Mononuclear cell (primary cell): ENCODE results near the gene CSTF1. TPM values are rescaled to one million over a fixed set of nuclear protein-coding genes. Genes with fewer than 3 reads are reported as not detected.
"Not testable (repeated sequence)": the region's sequence is repeated elsewhere in the genome, so short reads cannot be mapped to it uniquely, and the experiment has no call there.

ENCODE experiments used
- H3K27me3 ChIP-seq: 2 replicates; pipeline ENCODE4 v1.6.0; 2011; ENCODE audit warnings: low read length, control low read depth; ENCODE audit not compliant: insufficient read depth
- H3K4me1 ChIP-seq: 2 replicates; pipeline ENCODE4 v1.5.1; 2011; ENCODE audit warnings: mild to moderate bottlenecking, low read length, control low read depth; ENCODE audit not compliant: insufficient read depth
- H3K4me3 ChIP-seq: 2 replicates; pipeline ENCODE4 v1.5.1; 2011; ENCODE audit warnings: mild to moderate bottlenecking, low read length, moderate library complexity
- H3K9me3 ChIP-seq: 2 replicates; pipeline ENCODE4 v1.5.1; 2011; ENCODE audit warnings: low read depth, mild to moderate bottlenecking, control low read depth, low read length
- total RNA-seq: library from RNA; depleted of rRNA; stranded (reverse); fragments of >200 nt; gene quantifications from one replicate; pipeline ENCODE4 v1.2.3, GENCODE V29; 2012

The CSTF1 gene
- total RNA-seq, 1 donor, result 32.6 TPM

DNA sequence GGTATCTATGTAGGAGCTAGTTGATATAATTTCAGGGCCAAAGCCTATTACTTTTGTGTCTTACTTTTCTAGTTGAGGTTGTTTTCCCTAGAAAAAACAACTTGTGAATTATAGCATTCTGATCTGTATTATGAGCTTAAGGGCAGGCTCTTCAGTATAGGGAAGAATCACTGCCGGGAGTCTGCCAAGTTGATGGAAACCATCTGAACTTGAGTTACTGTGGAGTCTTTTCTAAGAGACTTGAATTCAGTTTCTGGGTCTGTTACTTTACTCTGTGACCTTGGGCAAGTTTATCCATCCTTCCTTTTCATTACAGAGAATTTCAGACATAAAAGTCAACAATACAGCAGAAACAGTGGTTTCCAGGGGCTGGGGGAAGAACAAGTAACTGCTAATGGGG lies 17.5 kb downstream of the CSTF1 start:
- Histone ChIP-seq H3K27me3 (no peaks in the 10 kb centered on the region), H3K4me3 (no peak overlapping the region), H3K9me3 (no peaks in the 10 kb centered on the region), H3K4me1 (peaks cover 51% of the 10 kb centered on the region)

DNA sequence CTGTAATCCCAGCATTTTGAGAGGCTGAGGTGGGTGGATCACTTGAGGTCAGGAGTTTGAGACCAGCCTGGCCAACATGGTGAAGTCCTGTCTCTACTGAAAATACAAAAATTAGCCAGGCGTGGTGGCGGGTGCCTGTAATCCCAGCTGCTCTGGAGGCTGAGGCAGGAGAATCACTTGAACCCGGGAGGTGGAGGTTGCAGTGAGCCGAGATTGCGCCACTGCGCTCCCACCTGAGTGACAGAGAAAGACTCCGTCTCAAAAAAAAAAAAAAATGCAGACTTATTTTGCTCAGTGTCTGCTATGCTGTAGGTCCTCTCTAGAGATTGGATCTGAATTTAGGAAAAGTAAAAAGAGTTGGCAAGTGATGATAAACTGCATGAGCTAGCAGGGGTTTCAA lies 18.8 kb downstream of the CSTF1 start:
- not testable (repeated sequence) for H3K27me3 ChIP-seq, H3K9me3 ChIP-seq, H3K4me3 ChIP-seq
- peaks cover 61% of the 10 kb centered on the region for H3K4me1 ChIP-seq

DNA sequence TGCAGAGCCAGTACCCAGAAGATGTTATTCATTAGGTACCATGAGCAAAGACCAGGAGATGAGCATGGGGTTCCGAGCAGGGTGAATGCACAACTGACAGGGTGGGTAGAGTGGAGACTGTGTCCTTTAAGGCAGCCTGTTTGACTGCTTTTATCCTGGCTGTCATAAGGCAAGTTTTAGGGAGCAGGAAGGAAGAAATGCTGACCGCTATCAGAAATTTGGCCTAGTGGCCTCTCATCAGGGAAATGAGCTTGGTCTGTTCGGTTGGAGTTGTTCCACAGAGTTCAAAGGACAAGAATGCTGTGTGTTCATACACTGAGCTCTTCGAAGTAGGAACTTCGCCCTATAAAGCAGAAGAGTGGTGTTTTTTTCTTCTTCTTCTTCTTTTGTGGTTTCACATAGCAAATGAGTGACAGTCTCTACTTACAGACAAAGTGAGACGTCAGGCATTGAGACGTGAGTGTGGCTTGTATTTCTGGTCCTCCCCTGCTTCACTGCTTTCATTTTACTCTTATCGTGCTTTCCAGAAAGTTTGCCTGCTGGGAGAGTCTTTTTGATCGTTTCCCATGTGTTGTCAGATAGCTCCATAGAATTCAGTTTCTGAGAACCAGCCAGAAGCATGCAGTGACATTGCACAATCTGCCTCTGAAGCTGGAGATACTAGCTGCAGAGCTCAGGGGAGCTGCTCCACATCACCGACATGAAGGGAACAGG lies 19.5 kb downstream of the CSTF1 start, which contains the start of gene CASS4:
TSS of gene CASS4 (plus strand) at position 502 of the 714 bp plus-strand sequence. CDS start at position 701, 199 bp downstream.
- Histone ChIP-seq H3K27me3 (no peaks in the 10 kb centered on the region), H3K4me1 (peaks cover 63% of the 10 kb centered on the region), H3K4me3 (peak within 1 kb of the TSS; percentile 47), H3K9me3 (no peaks in the 10 kb centered on the region)

DNA sequence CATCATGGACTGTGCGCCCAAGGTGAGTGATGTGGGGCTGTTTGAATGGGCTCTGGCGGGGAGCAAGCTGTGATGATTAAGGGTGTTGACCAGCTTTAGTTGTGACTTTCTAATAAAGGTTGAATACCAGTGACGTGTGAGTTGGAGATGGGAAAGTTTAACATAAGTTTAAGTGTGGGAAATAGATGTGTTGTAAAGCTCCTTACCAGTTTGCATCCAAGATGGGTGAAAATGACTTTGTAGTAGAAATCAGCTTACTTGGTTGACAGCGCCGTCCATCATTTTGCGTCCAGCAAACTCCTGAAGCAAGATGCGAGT lies 20.0 kb downstream of the CSTF1 start:
- Histone ChIP-seq H3K4me1 (peaks cover 68% of the 10 kb centered on the region), H3K4me3 (peak overlapping the region; percentile 47), H3K27me3 (no peaks in the 10 kb centered on the region)

DNA sequence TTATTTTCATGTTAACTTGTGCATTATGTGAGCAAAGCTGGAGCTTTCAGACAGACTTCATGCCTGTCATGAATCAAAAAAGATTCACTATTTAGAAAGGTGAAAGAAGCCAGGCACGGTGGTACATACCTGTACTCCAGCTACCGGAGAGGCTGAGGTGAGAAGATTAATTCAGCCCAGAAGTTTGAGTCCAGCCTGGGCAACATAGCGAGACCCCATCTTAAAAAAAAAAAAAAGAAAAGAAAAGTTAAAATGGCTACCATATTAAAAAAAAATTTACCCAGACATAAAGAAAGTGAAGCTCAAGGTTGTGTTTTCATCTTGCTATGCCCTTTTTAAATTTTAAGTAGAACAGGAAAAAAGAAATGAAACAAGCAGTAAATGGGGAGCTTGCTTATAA lies 20.5 kb downstream of the CSTF1 start:
- Histone ChIP-seq H3K4me3 (peak overlapping the region; percentile 47), H3K9me3 (no peaks in the 10 kb centered on the region), H3K27me3 (no peaks in the 10 kb centered on the region), H3K4me1 (peaks cover 73% of the 10 kb centered on the region)

More for the DNA sequence above, 20.0 kb downstream of the CSTF1 start:
- H3K9me3 ChIP-seq, result no peaks in the 10 kb centered on the region

DNA sequence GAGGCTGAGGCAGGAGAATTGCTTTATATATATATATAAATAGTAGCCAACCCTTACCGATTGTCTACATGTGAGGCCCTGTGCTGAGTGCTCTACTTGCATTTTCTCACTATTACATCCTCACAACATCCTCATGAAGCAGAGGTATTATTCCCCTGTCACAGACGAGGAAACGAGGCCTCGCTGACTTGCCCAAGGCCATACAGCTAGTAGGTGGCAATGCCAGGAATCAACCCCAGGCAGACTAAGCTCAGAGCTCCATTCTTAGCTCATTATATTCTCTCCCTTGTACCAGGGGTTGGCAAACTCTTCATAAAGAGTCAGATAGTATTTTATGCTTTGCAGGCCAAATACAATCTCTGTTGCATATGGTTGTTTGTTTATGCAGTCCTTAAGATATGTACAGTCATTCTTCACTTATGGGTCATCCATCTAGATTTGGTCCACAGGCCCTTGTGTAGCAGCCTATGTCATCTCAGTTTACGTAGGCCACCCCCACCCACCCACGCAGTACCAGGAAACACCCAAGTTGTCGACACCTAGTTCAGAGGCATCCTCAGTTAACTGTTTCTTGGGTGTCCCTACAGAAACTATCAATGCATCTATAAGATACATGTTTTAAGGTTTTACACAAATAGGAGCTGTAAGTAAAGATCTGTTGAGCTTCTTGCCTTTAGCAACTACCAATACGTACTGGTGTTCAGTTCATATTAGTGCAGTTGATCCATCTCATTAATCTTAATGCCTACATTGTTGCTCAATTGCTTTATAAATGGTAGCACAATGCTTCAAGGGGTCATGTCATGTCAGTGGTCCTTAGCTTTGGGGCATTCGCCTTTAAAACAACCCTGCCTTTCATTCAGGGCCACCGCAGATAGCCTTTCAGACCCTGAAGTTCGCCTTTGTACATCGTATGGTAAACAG lies 22.7 kb downstream of the CSTF1 start:
- H3K4me1 ChIP-seq, result peaks cover 87% of the 10 kb centered on the region

DNA sequence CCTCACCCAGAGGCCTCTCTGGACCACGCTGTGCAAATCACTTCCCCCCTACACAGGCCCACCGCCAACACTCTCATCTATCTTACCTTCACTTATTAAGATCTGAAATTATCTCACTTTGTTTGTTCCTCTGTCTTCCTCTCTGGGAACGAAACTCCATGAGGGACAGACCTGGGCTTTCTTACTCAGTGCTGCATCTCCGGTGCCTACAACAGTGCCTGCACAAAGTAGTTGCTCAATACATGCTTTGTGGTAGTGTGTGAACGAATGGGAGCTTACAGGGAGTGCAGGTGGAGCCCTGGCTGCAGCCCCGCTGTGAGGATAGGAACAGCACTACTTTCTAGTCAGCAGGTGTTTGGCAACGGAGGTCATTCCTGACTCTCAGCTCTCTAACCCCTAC lies 25.0 kb downstream of the CSTF1 start:
- Histone ChIP-seq H3K27me3 (no peaks in the 10 kb centered on the region), H3K4me3 (no peak overlapping the region), H3K4me1 (peaks cover 88% of the 10 kb centered on the region), H3K9me3 (no peaks in the 10 kb centered on the region)

More for the DNA sequence above, 22.7 kb downstream of the CSTF1 start:
- Histone ChIP-seq H3K9me3 (no peaks in the 10 kb centered on the region), H3K27me3 (no peaks in the 10 kb centered on the region), H3K4me3 (no peak overlapping the region)

DNA sequence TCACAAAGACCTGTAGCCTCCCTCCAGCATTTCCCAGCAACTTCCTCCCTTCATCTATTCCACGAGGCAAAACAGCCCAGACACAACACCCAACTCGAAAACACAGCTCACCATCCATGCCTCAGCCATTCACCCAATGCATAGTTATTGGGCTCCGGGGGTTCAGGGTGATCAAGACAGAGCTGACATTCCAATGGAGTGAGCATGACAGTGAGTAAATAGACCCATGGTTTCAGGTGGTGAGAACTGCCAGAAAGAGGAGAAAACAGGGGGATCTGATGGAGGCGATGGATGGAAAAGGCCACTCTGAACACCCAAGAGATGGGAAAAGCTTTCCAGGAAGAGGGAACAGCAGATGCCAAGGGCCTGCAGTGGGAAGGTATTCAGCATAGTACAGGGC lies 25.5 kb downstream of the CSTF1 start:
- Histone ChIP-seq H3K9me3 (no peaks in the 10 kb centered on the region), H3K4me1 (peaks cover 88% of the 10 kb centered on the region), H3K4me3 (no peak overlapping the region), H3K27me3 (no peaks in the 10 kb centered on the region)

DNA sequence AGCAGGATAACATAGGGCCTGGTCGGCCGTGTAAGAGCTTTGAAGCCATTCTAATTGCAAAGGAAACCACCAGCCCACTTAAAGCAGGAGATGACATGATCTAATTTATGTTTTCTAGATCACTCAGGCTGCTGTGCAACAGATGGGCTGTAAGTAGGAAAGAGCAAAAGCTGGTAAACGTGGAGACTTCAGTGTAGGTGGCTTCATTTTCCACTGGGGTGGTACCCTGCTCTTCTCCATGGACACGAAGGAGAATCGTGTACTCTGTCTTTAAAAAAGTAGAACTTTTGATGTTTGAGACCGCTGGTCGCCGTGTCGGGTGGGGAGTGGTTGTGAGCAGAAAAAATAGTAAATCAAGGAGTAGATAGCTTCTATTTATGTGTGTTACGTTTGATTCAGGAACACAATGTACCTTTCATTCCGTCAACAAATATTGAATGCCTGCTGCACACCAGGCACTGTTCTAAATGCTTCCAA lies 26.0 kb downstream of the CSTF1 start:
- H3K27me3 ChIP-seq, result no peaks in the 10 kb centered on the region
- H3K4me1 ChIP-seq, result peaks cover 88% of the 10 kb centered on the region
- H3K9me3 ChIP-seq, result no peaks in the 10 kb centered on the region
- H3K4me3 ChIP-seq, result no peak overlapping the region

DNA sequence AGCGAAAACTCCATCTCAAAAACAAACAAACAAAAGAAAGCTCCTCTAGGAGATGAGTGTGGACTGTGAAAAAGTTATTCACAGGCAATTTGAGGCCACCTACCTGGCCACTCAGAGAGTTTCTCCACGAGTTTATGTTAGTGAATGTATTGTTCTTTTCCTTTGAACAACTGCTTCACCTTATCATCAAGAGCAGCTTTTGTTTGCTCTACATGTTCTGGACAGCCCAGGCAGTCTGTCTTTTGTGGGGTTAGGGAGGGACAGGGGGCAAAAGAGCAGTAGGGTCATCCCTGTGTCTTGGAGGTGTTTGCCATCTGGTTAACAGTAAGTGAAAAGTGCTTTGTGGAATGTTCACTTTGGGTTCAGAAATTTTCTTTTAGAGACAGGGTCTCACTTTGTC lies 27.6 kb downstream of the CSTF1 start:
- no peaks in the 10 kb centered on the region for H3K9me3 ChIP-seq
- peaks cover 87% of the 10 kb centered on the region for H3K4me1 ChIP-seq
- no peaks in the 10 kb centered on the region for H3K27me3 ChIP-seq
- no peak overlapping the region for H3K4me3 ChIP-seq

DNA sequence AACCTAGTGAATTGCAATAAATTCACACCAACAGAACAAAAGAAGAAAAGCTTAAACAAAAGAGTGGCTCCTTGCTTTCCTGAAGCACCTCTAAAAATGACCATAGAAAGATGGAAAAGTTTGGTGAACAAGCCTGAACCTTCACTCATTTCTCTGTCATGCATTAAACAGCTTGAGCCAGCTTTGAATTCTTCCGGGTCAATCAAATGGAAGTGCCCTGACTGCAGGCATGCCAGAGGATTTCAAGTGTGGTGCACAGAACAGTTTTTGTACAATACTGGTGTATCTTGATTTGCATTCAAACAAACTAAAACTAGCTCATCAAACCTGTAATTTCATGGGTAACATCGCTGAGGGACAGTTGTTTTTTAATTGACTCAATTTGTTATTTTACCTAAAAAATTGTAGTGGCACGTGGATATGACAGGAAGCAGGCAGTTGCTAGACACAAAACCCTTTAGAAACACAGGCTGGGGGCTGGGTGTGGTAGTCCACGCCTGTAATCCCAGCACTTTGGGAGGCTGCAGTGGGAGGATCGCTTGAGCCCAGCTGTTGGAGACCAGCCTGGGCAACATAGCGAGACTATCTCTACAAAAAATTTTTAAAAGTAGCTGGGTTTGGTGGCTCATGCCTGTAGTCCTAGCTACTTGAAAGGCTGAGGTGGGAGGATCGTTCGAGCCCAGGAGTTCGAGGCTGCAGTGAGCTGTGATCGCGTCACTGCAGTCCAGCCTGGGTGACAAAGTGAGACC lies 28.7 kb downstream of the CSTF1 start:
- Histone ChIP-seq H3K4me1 (peaks cover 79% of the 10 kb centered on the region), H3K27me3 (no peaks in the 10 kb centered on the region), H3K4me3 (no peak overlapping the region), H3K9me3 (no peaks in the 10 kb centered on the region)

DNA sequence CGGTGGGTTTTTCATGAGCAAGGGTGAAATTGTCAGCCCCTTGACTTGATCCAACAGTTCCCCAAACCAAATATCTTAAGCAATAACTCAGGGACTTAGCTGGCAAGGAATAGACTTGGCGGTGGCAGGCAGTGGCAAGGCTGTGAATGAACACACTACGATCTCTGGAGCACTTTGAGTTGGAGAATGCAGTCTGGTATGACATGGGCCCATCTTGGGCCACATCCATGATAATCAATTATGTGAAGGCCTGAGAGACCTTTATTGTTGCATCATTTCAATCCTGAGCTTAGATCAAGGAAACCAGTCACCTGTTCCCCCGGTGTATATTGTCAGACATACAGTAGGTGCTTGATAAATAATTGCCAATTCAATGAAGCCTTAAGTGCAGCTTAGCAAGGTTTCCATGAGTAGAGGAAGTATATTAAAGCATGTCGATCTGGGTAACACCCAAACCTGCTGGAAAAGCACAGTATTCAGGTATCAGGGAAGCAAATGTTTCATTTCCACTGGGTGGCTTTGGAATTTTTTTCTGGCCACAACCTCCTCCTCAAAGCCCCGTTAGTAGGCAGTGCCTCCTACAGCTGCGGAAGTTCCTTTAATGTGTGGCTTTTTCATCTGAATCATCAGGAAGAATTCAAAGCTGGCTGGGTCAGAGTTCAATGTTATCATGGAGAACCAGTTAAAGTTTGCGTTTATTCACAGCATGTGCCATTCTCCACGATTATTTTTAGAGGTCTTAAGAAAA lies 29.8 kb downstream of the CSTF1 start:
- Histone ChIP-seq H3K4me3 (no peak overlapping the region), H3K9me3 (no peaks in the 10 kb centered on the region), H3K27me3 (no peaks in the 10 kb centered on the region), H3K4me1 (peaks cover 81% of the 10 kb centered on the region)

DNA sequence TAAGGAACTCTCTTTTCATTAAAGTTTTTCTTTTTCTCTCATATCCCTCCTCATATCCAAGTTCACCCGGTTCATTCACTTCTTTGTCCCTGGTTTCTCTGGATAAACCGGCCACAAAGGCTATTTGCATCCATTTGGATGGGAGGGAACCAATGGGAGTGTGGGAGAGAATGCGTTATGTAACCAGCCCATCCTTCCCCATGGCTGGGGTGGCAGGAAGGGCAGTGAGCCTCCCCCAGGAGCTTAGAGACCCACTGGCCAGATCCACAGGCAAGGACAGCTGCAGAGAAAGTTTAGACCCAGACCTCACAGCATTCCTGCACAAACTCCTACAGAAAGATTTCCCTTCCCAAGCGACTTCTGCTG lies 30.4 kb downstream of the CSTF1 start:
- H3K4me1 ChIP-seq, result peaks cover 81% of the 10 kb centered on the region
- H3K9me3 ChIP-seq, result no peaks in the 10 kb centered on the region
- no peak overlapping the region for H3K4me3 ChIP-seq
- no peaks in the 10 kb centered on the region for H3K27me3 ChIP-seq

DNA sequence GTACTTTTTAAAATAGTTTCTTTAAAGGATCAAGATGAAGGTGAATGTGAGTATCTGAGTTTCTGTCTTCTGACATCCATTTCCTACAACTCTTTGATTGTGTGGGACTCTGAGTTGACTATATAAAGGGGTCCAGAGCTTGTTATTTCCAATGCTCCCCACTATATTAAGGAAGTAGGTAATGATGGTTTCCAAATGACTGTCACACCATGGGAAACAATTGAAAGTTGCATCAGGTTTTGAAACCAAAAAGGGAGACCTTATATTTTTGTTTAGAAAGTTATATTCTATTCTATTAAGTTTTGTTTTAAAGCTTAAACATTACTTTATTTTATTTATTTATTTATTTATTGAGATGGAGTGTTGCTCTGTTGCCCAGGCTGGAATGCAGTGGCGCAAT lies 30.8 kb downstream of the CSTF1 start:
- Histone ChIP-seq H3K9me3 (no peaks in the 10 kb centered on the region), H3K4me3 (no peak overlapping the region), H3K27me3 (no peaks in the 10 kb centered on the region), H3K4me1 (peaks cover 81% of the 10 kb centered on the region)
